GM12874 (cell line): Measurements from ENCODE around the gene TDRD10.

Experiments
- CTCF ChIP-seq: IDR thresholded peaks from 2 replicates; pipeline ENCODE4 v1.5.1; 2011; ENCODE audit warnings: low read depth, mild to moderate bottlenecking, control low read depth, low read length, moderate library complexity; ENCODE audit not compliant: insufficient read depth

TDRD10 gene

GRCh38 chr1:154552036-154552435, 50.0 kb downstream of the TDRD10 start:
- no peak for TF ChIP-seq CTCF

- no peak for TF ChIP-seq CTCF
Observed at GRCh38 chr1:154553056-154554030, 51.3 kb downstream of the TDRD10 start.

- no peak for TF ChIP-seq CTCF
Observed at GRCh38 chr1:154556422-154556821, 54.4 kb downstream of the TDRD10 start.

GRCh38 chr1:154557248-154557938, 55.4 kb downstream of the TDRD10 start:
- no peak for TF ChIP-seq CTCF

GRCh38 chr1:154557939-154558719, 56.1 kb downstream of the TDRD10 start, which contains the start of gene UBE2Q1:
Gene UBE2Q1 (minus strand): TSS chr1:154558662. CDS start chr1:154558553, 109 bp downstream.
- no peak for TF ChIP-seq CTCF

GRCh38 chr1:154558720-154559465, 56.9 kb downstream of the TDRD10 start:
- no peak for TF ChIP-seq CTCF
